Spleen (tissue), 11 donors: Measurements from ENCODE around the gene AURKA. TPM values are rescaled to one million over a fixed set of nuclear protein-coding genes. Genes with fewer than 3 reads are reported as not detected.

Experiments
- DNase-seq: peaks from one replicate; pipeline ENCODE4 v3.0.0-alpha.2; 2020
- H3K27ac ChIP-seq, 8 donors: fragments of 200-600 bp; sonication (generic) in 7 of 8; 1 replicate in 4 of 8; 2 replicates in 4 of 8; pipeline versions ENCODE4 v1.5.0 to v1.8.0; 2016 to 2021; ENCODE audit warnings: inconsistent platforms in 4 of 8, mild to moderate bottlenecking in 4 of 8, moderate library complexity in 1 of 8
- H3K27me3 ChIP-seq, 7 donors: fragments of 200-600 bp; sonication (generic) in 6 of 7; replicated peaks in 1 of 7; 1 replicate in 4 of 7; 2 replicates in 3 of 7; pipeline versions ENCODE4 v1.5.0 to v1.8.0; 2016 to 2021; ENCODE audit warnings: inconsistent platforms in 3 of 7, mild to moderate bottlenecking in 1 of 7
- H3K36me3 ChIP-seq, 6 donors: fragments of 200-600 bp; sonication (generic) in 5 of 6; 1 replicate in 4 of 6; 2 replicates in 2 of 6; pipeline versions ENCODE4 v1.5.0 to v1.8.0; 2016 to 2021; ENCODE audit warnings: inconsistent platforms in 2 of 6
- H3K4me1 ChIP-seq, 6 donors: fragments of 200-600 bp; sonication (generic) in 5 of 6; 1 replicate in 3 of 6; 2 replicates in 3 of 6; pipeline versions ENCODE4 v1.5.0 to v1.8.0; 2016 to 2021; ENCODE audit warnings: inconsistent platforms in 3 of 6
- H3K4me3 ChIP-seq, 8 donors: fragments of 200-600 bp; sonication (generic) in 7 of 8; 1 replicate in 4 of 8; 2 replicates in 4 of 8; pipeline versions ENCODE4 v1.5.0 to v1.8.0; 2016 to 2021; ENCODE audit warnings: inconsistent platforms in 4 of 8, mild to moderate bottlenecking in 4 of 8, moderate library complexity in 2 of 8
- H3K9me3 ChIP-seq, 8 donors: fragments of 200-600 bp; sonication (generic) in 7 of 8; 1 replicate in 4 of 8; 2 replicates in 4 of 8; pipeline versions ENCODE4 v1.5.0 to v1.8.0; 2016 to 2021; ENCODE audit warnings: inconsistent platforms in 4 of 8
- POLR2A ChIP-seq, 3 donors: fragments of 450-650 bp; IDR thresholded peaks; one replicate each; pipeline ENCODE4 v1.5.1; 2017; ENCODE audit warnings: antibody characterized with exemption in 3 of 3, mild to moderate bottlenecking in 1 of 3
- POLR2AphosphoS5 ChIP-seq, 3 donors: sonication (generic); formaldehyde crosslinking; IDR thresholded peaks; one replicate each; pipeline ENCODE4 v1.5.1; 2017; ENCODE audit warnings: antibody characterized with exemption in 3 of 3
- WGBS, 5 donors: extraction: QIAGEN DNeasy Blood & Tissue Kit in 3 of 5; methylation state at CpG; one replicate each; pipeline versions ENCODE4 v1.1.5 to v1.1.7; 2013 to 2018; 5-methylcytosine and 5-hydroxymethylcytosine counted together
- intact Hi-C: fragments of 100-400 bp; cut with DNase I; formaldehyde crosslinking; loops from one replicate; pipeline ENCODE4 v1.15.0; 2023; ENCODE audit warnings: low total_unique reads
- polyA plus RNA-seq, 3 donors: library from polyadenylated mRNA; stranded (reverse); fragments of 200-250 nt; gene quantifications; one replicate each; pipeline ENCODE4 v1.2.1, GENCODE V29; 2013
- total RNA-seq, 7 donors: library from RNA; depleted of rRNA in 3 of 7; stranded (reverse); fragments of >200 nt in 3 of 7; fragmentation: NEBNext Ultra II Directional in 4 of 7; extraction: Animal tissue kit (Norgen Biotek cat#: 25700) in 4 of 7; gene quantifications; one replicate each; pipeline versions ENCODE4 v1.1.0 to v1.2.1, GENCODE V29; 2016 to 2021
- TF ChIP-seq, protein P1 (sequence below), 11 experiments: fragments of 200-600 bp in 7 of 11; fragments of 450-650 bp in 4 of 11; sonication (generic) in 4 of 11; IDR thresholded peaks in 8 of 11; conservative IDR thresholded peaks in 3 of 11; 1 replicate in 7 of 11; 2 replicates in 4 of 11; pipeline versions ENCODE4 v1.4.0 to v1.8.0; 2016 to 2021; ENCODE audit warnings: antibody characterized with exemption in 11 of 11, inconsistent platforms in 4 of 11, mild to moderate bottlenecking in 1 of 11
- donor health status: healthy with polysubstance abuse.
- donor health status: DM: no; HTN: no; CAD: no; lungs with moderate emphysema.
- donor health status: DM: no; HTN: no; CAD: no.
- donor health status: Bipolar disorder and iron deficiency.
- donor health status: healthy.
- donor health status: DM: no; HTN: no; CAD: no.
- donor health status: DM: yes; HTN: yes; CAD: no.

AURKA gene
- total and polyA plus RNA-seq, 10 donors = 1.6 to 10.0 (median 6.1) TPM

DNA sequence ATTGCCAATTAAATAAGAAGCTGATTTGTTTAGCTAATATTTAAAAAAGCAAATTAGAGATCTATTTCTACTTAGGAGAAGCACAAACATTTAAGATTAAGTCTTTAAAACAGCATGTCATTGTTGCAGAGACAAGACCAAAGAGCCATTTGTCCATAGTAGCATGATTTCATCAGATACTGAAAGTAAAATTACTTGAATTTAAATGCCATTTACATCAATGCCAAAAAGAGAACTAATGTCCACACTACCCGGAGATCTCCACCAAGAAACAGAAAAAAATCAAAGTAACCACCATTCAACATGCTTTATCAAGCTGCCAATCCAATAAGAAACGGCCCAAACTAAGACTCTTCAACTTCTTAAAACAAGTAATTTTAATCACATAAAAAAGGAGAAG lies 15.7 kb downstream of the AURKA start:
- Histone ChIP-seq H3K4me3 (no peak overlapping the region), H3K36me3 (peaks cover 0 to 43% (median 0%) of the 10 kb centered on the region in 6 donors), H3K27me3 (no peaks in the 10 kb centered on the region), H3K4me1 (peaks cover 0 to 18% (median 0%) of the 10 kb centered on the region in 6 donors), H3K9me3 (no peaks in the 10 kb centered on the region), H3K27ac (peak overlapping the region in 3 of 8 donors; percentile 15 to 62 (median 28))
- DNase-seq = no peak
- 32 to 73% (median 54%) methylated on average over 2 of the region's 2 CpGs for WGBS, 5 donors
- intact Hi-C loops = no loop called here
- TF ChIP-seq POLR2A (IDR thresholded peaks at IDR 0.05) = no peak
- TF ChIP-seq, protein P1, sequence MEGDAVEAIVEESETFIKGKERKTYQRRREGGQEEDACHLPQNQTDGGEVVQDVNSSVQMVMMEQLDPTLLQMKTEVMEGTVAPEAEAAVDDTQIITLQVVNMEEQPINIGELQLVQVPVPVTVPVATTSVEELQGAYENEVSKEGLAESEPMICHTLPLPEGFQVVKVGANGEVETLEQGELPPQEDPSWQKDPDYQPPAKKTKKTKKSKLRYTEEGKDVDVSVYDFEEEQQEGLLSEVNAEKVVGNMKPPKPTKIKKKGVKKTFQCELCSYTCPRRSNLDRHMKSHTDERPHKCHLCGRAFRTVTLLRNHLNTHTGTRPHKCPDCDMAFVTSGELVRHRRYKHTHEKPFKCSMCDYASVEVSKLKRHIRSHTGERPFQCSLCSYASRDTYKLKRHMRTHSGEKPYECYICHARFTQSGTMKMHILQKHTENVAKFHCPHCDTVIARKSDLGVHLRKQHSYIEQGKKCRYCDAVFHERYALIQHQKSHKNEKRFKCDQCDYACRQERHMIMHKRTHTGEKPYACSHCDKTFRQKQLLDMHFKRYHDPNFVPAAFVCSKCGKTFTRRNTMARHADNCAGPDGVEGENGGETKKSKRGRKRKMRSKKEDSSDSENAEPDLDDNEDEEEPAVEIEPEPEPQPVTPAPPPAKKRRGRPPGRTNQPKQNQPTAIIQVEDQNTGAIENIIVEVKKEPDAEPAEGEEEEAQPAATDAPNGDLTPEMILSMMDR (IDR thresholded peaks at IDR 0.05 in 8 of 11, conservative IDR thresholded peaks at IDR 0.05 in 3 of 11) = no peak
- TF ChIP-seq POLR2AphosphoS5 (IDR thresholded peaks at IDR 0.05) = no peak

DNA sequence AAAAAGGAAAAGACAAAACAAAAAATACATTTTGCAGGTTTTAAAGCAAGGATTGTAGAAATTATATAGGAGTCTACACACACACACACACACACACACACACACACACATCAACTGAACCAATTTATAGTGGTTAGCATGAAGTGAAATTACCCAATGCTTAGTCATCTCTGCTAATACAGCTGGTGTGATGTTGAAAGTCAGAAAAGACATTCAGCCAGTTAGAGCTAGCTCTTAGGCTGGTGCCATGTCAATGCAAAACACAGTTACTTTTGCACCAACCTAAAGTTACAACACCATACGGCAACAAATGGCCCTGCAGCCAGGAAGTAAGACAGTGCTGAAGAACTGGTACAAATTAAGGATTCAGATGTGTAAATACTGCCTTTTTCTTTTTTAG lies 18.1 kb downstream of the AURKA start:
- Histone ChIP-seq H3K9me3 (no peaks in the 10 kb centered on the region), H3K4me3 (no peak overlapping the region), H3K27me3 (no peaks in the 10 kb centered on the region), H3K27ac (peak overlapping the region in 5 of 8 donors; percentile 27 to 72 (median 65)), H3K36me3 (peaks cover 0 to 62% (median 11%) of the 10 kb centered on the region in 6 donors), H3K4me1 (peaks cover 0 to 18% (median 0%) of the 10 kb centered on the region in 6 donors)
- WGBS, 5 donors = 25 to 59% (median 45%) methylated on average over 1 of the region's 1 CpG
- no peak for DNase-seq
- intact Hi-C loops = no loop called here
- TF ChIP-seq POLR2AphosphoS5 (IDR thresholded peaks at IDR 0.05) (no peak), POLR2A (IDR thresholded peaks at IDR 0.05) (no peak)
- TF ChIP-seq, protein P1 (IDR thresholded peaks at IDR 0.05 in 8 of 11, conservative IDR thresholded peaks at IDR 0.05 in 3 of 11) = no peak

DNA sequence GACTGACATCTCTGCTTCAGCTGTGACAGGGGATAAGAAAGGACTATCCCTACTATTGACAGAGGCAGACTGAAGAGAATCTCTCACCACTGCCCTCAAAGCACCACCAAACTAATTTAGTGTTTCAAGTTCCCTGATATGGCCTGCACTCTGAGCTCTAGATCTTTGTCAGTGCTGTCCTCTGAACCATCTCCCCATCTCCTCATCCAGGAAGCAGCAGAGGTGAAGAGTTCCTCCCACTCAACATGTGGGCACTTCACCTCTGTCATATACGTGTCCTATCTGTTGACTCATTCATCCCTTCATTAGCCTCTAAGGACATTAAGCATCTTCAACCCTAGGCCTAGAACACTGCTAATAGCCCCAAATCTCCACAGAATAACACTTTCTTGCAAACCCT lies 19.2 kb downstream of the AURKA start:
- intact Hi-C loops = no loop called here
- 40 to 79% (median 59%) methylated on average over 1 of the region's 1 CpG for WGBS, 5 donors

DNA sequence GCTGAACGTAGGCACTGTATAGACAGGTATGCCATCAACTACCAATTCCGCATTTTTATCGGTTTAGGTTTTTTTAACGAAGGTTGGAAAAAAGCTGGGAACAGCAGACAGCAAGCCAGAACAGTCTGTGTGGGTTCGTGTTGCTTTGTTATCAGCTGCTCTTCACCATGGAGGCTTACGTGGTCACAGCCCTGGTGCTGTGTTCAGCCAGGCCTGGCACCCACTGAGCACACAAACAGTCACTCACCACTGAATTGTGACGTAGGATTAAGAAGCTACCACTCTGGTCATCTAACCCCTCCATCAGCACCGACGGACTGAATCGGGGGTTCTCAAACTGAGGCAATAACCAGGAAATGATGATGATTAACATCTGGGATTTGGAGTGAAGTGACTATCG lies 20.0 kb downstream of the AURKA start:
- no peaks in the 10 kb centered on the region for H3K27me3 ChIP-seq
- TF ChIP-seq, protein P1 (IDR thresholded peaks at IDR 0.05 in 8 of 11, conservative IDR thresholded peaks at IDR 0.05 in 3 of 11) = no peak
- TF ChIP-seq POLR2AphosphoS5 (IDR thresholded peaks at IDR 0.05) = no peak
- TF ChIP-seq POLR2A (IDR thresholded peaks at IDR 0.05) = no peak
- H3K9me3 ChIP-seq = no peaks in the 10 kb centered on the region
- H3K27ac ChIP-seq = no peak overlapping the region
- 80 to 93% (median 91%) methylated on average over 11 of the region's 11 CpGs for WGBS, 5 donors
- H3K36me3 ChIP-seq = peaks cover 0 to 62% (median 20%) of the 10 kb centered on the region in 6 donors
- H3K4me1 ChIP-seq = peaks cover 0 to 18% (median 0%) of the 10 kb centered on the region in 6 donors
- intact Hi-C loops = no loop called here
- no peak for DNase-seq
- no peak overlapping the region for H3K4me3 ChIP-seq

More for the DNA sequence above, 19.2 kb downstream of the AURKA start:
- no peak overlapping the region for H3K4me3 ChIP-seq
- peaks cover 0 to 18% (median 0%) of the 10 kb centered on the region in 6 donors for H3K4me1 ChIP-seq
- no peak overlapping the region for H3K27ac ChIP-seq
- no peak for DNase-seq
- H3K27me3 ChIP-seq = no peaks in the 10 kb centered on the region
- no peaks in the 10 kb centered on the region for H3K9me3 ChIP-seq
- TF ChIP-seq, protein P1 (IDR thresholded peaks at IDR 0.05 in 8 of 11, conservative IDR thresholded peaks at IDR 0.05 in 3 of 11) = no peak
- no peak for TF ChIP-seq POLR2AphosphoS5 (IDR thresholded peaks at IDR 0.05)
- no peak for TF ChIP-seq POLR2A (IDR thresholded peaks at IDR 0.05)
- H3K36me3 ChIP-seq = peaks cover 0 to 62% (median 12%) of the 10 kb centered on the region in 6 donors
